HEK293T (cell line): Measurements from ENCODE around the gene EGFR.

Experiments used
- CTCF ChIA-PET: fragments of 350-600 bp; formaldehyde crosslinking; extraction: SDS; loops from one replicate; lab custom pipeline; 2021; ENCODE audit warnings: antibody characterized with exemption, inconsistent platforms; lab: Yijun Ruan, JAX
- POLR2A ChIA-PET: fragments of 350-600 bp; formaldehyde crosslinking; extraction: SDS; loops from one replicate; lab custom pipeline; 2020; ENCODE audit warnings: antibody characterized with exemption, inconsistent platforms; lab: Yijun Ruan, JAX
- DNase-seq: peaks from one replicate; pipeline ENCODE4 v3.0.0; 2012; ENCODE audit warnings: mixed read lengths; ENCODE audit errors: extremely low spot score
- ARNT ChIP-seq: fragments of 450-650 bp; IDR thresholded peaks from 2 replicates; pipeline ENCODE4 v1.6.1; 2017; ENCODE audit warnings: mild to moderate bottlenecking
- BHLHE40 ChIP-seq: fragments of 450-650 bp; IDR thresholded peaks from 2 replicates; pipeline ENCODE4 v1.6.1; 2016; ENCODE audit warnings: mild to moderate bottlenecking, moderate library complexity, borderline replicate concordance
- CTBP1 ChIP-seq: fragments of 450-650 bp; IDR thresholded peaks from 2 replicates; pipeline ENCODE4 v1.6.1; 2016; ENCODE audit warnings: borderline replicate concordance
- ELF4 ChIP-seq: fragments of 450-650 bp; IDR thresholded peaks from 2 replicates; pipeline ENCODE4 v1.6.1; 2017; ENCODE audit warnings: antibody characterized with exemption
- FOXA1 ChIP-seq: fragments of 450-650 bp; IDR thresholded peaks from 2 replicates; pipeline ENCODE4 v1.6.1; 2016; ENCODE audit warnings: mild to moderate bottlenecking
- FOXK2 ChIP-seq: fragments of 450-650 bp; IDR thresholded peaks from 2 replicates; pipeline ENCODE4 v1.6.1; 2016; ENCODE audit warnings: mild to moderate bottlenecking
- FOXM1 ChIP-seq: fragments of 450-650 bp; IDR thresholded peaks from 2 replicates; pipeline ENCODE4 v1.6.1; 2017; ENCODE audit warnings: mild to moderate bottlenecking, borderline replicate concordance
- HDGF ChIP-seq: fragments of 450-650 bp; IDR thresholded peaks from 2 replicates; pipeline ENCODE4 v1.6.1; 2017; ENCODE audit warnings: antibody characterized with exemption, borderline replicate concordance
- L3MBTL2 ChIP-seq: fragments of 450-650 bp; conservative IDR thresholded peaks from 2 replicates; pipeline ENCODE4 v1.6.1; 2016; ENCODE audit warnings: mild to moderate bottlenecking
- LEF1 ChIP-seq: fragments of 450-650 bp; IDR thresholded peaks from 2 replicates; pipeline ENCODE4 v1.6.1; 2017; ENCODE audit warnings: mild to moderate bottlenecking, borderline replicate concordance
- NFRKB ChIP-seq: fragments of 450-650 bp; IDR thresholded peaks from 2 replicates; pipeline ENCODE4 v1.6.1; 2016; ENCODE audit warnings: mild to moderate bottlenecking, moderate library complexity
- SP1 ChIP-seq: fragments of 450-650 bp; IDR thresholded peaks from 2 replicates; pipeline ENCODE4 v1.6.1; 2017
- SUZ12 ChIP-seq: fragments of 450-650 bp; IDR thresholded peaks from 2 replicates; pipeline ENCODE4 v1.6.1; 2016; ENCODE audit warnings: mild to moderate bottlenecking
- TARDBP ChIP-seq: fragments of 450-650 bp; IDR thresholded peaks from 2 replicates; pipeline ENCODE4 v1.6.1; 2016
- ZNF384 ChIP-seq: fragments of 450-650 bp; IDR thresholded peaks from 2 replicates; pipeline ENCODE4 v1.6.1; 2016
- TF ChIP-seq, protein P1 (sequence below): fragments of 450-650 bp; IDR thresholded peaks from 2 replicates; pipeline ENCODE4 v1.6.1; 2016

EGFR gene

DNA sequence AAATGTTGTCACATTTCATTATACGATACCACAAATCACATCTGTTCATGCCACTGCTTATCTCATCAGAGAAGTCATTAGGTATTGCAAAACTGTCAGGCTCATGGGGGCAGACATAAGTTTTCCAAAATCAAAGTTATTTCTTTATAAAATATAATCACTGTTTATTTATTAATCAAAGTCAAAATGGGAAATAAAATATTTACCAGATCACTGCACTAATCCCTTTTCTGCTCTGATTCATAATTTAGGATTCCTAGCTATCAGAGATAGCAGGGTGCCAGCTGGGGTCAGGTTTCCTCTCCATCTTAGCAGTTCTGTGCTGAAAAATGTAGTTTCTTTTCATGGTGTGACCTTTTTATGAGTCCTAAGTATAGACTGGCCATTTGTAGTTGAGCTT is 228.6 kb downstream of the EGFR start:
- POLR2A ChIA-PET, result no interaction called here
- no peak for DNase-seq
- no peak for TF ChIP-seq FOXA1
- TF ChIP-seq TARDBP, result no peak
- TF ChIP-seq, protein P1, sequence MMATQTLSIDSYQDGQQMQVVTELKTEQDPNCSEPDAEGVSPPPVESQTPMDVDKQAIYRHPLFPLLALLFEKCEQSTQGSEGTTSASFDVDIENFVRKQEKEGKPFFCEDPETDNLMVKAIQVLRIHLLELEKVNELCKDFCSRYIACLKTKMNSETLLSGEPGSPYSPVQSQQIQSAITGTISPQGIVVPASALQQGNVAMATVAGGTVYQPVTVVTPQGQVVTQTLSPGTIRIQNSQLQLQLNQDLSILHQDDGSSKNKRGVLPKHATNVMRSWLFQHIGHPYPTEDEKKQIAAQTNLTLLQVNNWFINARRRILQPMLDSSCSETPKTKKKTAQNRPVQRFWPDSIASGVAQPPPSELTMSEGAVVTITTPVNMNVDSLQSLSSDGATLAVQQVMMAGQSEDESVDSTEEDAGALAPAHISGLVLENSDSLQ, result no peak
- no peak for TF ChIP-seq ZNF384
- TF ChIP-seq ELF4, result no peak
- TF ChIP-seq NFRKB, result no peak
- no peak for TF ChIP-seq SUZ12
- no peak for TF ChIP-seq HDGF
- CTCF ChIA-PET, result no interaction called here

DNA sequence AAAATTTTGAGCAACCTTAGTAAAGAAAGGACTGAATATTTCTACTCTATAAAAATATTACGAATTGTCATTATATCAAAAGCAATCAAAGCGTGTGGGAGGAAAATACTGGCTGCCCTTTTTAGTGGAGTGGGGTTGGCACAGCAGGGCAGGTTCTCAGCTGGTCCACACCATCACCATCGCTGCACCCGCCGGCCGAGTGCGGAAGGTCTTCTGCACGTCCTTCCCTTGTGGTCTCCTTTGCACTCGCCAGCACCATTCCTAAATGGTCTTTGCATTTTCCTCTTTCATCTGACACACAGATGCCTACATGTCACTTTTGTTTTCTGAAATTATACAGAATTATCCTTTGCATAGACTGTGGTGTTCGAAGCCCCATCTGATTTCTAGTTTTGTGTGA is 229.7 kb downstream of the EGFR start:
- DNase-seq, result no peak
- TF ChIP-seq SP1 (no peak), L3MBTL2 (no peak), FOXM1 (no peak), TARDBP (no peak), FOXA1 (no peak), NFRKB (no peak), FOXK2 (no peak), ELF4 (no peak), ZNF384 (no peak)
- ChIA-PET POLR2A (no interaction called here), CTCF (no interaction called here)

DNA sequence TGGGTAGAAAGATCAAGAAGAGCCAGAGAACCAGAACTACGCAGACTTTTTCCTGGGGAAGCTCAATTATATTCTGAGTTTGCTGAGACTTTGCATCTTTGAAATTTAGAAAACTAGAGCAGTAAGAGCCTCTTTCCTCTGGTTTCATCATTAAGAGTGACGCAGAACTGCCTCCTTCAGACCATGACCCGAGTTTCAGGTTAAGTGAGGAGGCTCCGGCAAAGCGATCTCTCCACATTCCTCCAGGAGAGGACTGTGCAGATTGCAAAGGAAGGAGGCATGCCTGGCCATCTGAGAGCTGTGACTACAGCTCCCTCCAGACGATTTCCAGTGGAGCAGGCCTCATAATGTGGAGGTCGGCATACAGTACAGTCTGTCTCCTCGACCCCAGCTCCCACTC is 230.5 kb downstream of the EGFR start:
- no peak for TF ChIP-seq SUZ12
- DNase-seq, result no peak
- CTCF ChIA-PET, result interaction anchor here (0.6 kb wide), 2 partner anchors 404 to 413 kb away, joined by 3 read pairs; no protein-coding TSS in a partner anchor
- POLR2A ChIA-PET, result no interaction called here

DNA sequence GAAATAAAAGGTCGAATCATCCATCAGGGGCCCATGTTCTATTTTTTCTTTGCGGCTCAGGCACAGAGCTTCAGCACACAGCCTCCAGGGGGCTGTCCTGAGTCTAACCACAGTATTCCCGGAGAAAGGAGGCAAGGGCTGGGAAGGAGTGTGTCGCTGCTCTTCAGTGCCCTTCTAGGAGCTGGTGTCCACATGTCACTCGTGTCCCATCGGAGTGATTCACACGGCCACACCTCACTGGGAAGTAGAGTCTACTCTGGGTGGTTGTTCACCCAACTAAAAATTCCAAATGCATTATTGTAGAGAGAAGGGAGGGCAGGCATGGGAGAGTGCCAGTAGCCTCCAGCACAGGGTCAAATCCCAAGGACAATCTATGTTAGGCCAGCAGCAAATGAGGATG is 231.5 kb downstream of the EGFR start:
- TF ChIP-seq FOXK2 (no peak), SUZ12 (no peak), ELF4 (no peak), TARDBP (no peak), FOXA1 (no peak), NFRKB (no peak), L3MBTL2 (no peak), HDGF (no peak), ARNT (no peak), FOXM1 (no peak), ZNF384 (no peak), LEF1 (no peak), CTBP1 (no peak)
- TF ChIP-seq, protein P1, result no peak
- peak; percentile 62 for DNase-seq
- ChIA-PET POLR2A (no interaction called here), CTCF (interaction anchor here (0.9 kb wide), 1 partner anchor 14 kb away, joined by 4 read pairs; no protein-coding TSS in a partner anchor)

DNA sequence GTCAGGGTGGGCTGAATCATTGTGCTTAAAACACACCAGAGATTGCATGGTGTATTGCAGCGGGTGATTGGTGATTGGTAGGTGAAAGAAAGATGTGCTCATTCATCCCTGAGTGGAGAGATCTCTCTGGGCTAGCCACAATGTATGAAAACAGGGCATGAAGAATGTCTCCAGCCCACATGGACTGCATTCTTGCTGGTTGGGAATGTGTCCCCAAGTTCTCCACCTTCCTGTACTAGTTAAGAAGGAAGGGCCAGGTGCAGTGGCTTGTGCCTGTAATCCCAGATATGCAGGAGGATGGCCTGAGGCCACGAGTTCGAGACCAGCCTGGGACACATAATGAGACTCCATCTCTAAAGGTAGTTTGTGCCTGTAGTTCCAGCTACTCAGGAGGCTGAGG is 232.5 kb downstream of the EGFR start:
- DNase-seq, result no peak
- TF ChIP-seq, protein P1, result no peak
- no peak for TF ChIP-seq SUZ12
- TF ChIP-seq FOXM1, result no peak
- no peak for TF ChIP-seq NFRKB
- no peak for TF ChIP-seq ELF4
- TF ChIP-seq L3MBTL2, result no peak
- TF ChIP-seq BHLHE40, result no peak
- no peak for TF ChIP-seq ARNT
- TF ChIP-seq SP1, result no peak
- TF ChIP-seq HDGF, result no peak
- no peak for TF ChIP-seq FOXA1
- TF ChIP-seq LEF1, result no peak
- no peak for TF ChIP-seq ZNF384
- TF ChIP-seq CTBP1, result no peak
- no peak for TF ChIP-seq TARDBP
- TF ChIP-seq FOXK2, result no peak
- POLR2A ChIA-PET, result no interaction called here
- CTCF ChIA-PET, result no interaction called here

DNA sequence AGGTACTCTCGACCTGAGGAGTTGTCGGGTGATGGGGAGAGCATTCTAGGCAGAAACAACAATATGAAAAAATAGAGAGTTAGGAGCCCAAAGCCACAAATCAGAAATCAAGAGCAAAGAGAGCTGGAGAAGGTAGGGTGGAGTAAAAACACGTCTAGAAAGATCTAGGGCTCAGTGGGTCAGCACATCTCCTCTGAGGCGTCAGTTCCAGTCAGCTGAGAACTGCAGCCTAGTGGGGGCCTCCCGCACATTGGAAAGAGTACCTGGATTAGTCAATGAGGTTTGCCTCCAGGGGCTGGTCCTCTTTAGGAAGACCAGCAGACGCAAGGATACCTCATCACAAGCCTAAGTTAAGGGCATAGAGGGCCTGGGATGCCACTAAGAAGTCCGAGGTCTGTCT is 233.1 kb downstream of the EGFR start:
- CTCF ChIA-PET, result no interaction called here

More for the DNA sequence above, 233.1 kb downstream of the EGFR start:
- DNase-seq, result no peak
- POLR2A ChIA-PET, result no interaction called here
- TF ChIP-seq, protein P1, result no peak
- TF ChIP-seq TARDBP (no peak), ELF4 (no peak), ZNF384 (no peak), ARNT (no peak), NFRKB (no peak), FOXK2 (no peak), BHLHE40 (no peak), L3MBTL2 (no peak), FOXA1 (no peak), SP1 (no peak), LEF1 (no peak), CTBP1 (no peak), HDGF (no peak), FOXM1 (no peak), SUZ12 (no peak)
